Endothelial cell of hepatic sinusoid (primary cell): Measurements from ENCODE around the gene USP12.
"Not testable (repeated sequence)": the region's sequence is repeated elsewhere in the genome, so short reads cannot be mapped to it uniquely, and the experiment has no call there.

Experiments
- in situ Hi-C: cut with HindIII; loops from 2 replicates; pipeline ENCODE4 v1.10.0; 2017; ENCODE audit warnings: low sequenced_read_pairs

USP12 gene

GRCh38 chr13:27080018-27080948 is 91.3 kb downstream of the USP12 start:
- in situ Hi-C loops: no loop called here

- in situ Hi-C loops: loop anchor here (5.0 kb wide), 2 partner anchors 37 to 82 kb away; no protein-coding TSS in a partner anchor
These were observed 92.1 kb downstream of the USP12 start for GRCh38 chr13:27079421-27079958.

DNA sequence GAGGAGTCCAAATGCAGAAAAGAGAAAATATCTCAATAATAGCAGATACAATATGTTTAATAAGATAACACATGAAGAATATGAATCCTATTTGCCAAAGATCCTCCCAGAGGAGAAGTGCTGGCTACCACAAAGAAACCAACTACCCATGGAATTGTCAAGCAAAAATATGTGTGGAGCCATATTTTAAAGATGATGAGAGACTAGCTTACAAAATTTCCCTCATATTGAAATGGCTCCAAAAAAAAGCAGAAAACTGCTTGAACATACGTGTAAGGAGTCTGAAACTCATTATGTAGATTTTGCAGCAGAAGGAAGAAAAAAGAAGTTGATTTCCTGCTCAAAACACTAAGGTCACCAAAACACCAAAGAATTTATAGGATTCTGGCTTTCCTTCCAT is 94.2 kb downstream of the USP12 start:
- in situ Hi-C loops: loop anchor here (5.0 kb wide), 2 partner anchors 35 to 80 kb away; no protein-coding TSS in a partner anchor

- in situ Hi-C loops: loop anchor here (5.0 kb wide), 2 partner anchors 34 to 79 kb away; no protein-coding TSS in a partner anchor
These were observed 95.2 kb downstream of the USP12 start for GRCh38 chr13:27076421-27076820.

GRCh38 chr13:27073186-27073585 is 98.4 kb downstream of the USP12 start:
- in situ Hi-C loops: no loop called here

GRCh38 chr13:27066123-27066522 is 105.5 kb downstream of the USP12 start:
- in situ Hi-C loops: not testable (repeated sequence)

DNA sequence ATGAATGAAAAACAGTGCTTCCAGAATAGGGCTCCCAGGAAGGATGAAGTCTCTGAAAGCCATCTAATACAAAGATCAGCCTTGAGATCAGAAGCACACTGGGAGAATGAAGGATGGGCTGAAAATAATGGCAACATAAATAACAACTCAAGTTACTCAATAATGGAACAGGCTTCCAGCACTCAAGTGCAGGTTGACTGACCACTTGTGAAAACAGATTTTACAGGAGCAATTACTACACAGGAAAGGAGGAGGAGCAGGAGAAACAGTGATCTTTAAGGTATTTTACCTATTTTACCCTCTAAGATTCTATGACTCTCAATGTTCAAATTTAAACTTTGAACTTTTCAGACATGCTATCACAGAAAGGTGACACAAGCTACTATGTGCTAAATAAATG is 106.0 kb downstream of the USP12 start:
- in situ Hi-C loops: no loop called here

DNA sequence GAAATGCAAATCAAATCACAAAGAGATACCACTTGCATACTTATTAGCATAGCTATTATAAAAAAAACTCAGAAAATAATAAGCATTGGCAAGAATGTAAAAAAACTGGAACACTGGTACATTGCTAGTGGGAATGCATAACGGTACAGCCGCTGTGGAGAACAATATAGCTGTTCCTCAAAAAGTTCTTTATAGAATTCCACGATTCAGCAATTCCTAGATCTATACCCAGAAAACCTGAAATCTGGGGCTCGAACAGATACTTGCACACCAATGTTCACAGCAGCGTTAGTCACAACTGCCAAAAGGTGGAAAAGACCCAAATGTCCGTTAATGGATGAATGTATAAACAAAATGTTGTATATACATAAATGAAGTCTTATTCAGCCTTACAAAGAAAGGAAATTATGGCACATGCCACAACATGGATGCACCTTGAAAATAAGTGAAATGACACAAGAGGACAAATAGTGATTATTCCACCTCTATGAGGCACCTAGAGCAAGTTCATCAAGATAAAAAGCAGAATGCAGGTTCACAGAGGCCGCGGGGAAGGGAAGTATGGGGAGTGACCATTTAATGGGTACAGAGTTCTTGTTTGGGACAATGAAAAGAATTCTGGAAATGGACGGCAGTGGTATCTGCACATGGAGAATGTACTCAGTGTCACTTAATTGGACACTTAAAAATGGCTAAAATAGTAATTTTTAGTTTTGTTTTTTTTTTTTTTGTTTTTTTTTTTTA is 107.2 kb downstream of the USP12 start:
- in situ Hi-C loops: no loop called here

DNA sequence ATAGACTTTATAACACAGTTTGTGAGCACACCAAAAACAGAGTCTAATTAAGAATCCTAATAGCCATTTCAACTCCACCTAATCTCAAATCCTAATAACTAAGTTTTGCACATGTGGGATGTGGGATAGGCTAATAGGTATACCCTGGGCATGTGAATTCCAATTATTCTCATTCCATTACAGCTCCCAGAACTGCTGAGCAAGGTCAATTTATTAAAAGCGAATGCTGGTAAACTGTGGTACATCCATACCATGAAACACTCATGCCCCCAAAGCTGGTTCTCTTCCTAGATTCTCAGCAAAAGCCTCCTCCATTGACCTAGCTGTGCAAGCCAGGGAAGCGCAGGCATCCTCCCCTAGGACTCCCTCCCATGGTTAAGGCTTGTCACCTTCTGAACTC is 113.8 kb downstream of the USP12 start:
- in situ Hi-C loops: no loop called here

- in situ Hi-C loops: no loop called here
These were observed 116.1 kb downstream of the USP12 start for GRCh38 chr13:27055526-27055925.

DNA sequence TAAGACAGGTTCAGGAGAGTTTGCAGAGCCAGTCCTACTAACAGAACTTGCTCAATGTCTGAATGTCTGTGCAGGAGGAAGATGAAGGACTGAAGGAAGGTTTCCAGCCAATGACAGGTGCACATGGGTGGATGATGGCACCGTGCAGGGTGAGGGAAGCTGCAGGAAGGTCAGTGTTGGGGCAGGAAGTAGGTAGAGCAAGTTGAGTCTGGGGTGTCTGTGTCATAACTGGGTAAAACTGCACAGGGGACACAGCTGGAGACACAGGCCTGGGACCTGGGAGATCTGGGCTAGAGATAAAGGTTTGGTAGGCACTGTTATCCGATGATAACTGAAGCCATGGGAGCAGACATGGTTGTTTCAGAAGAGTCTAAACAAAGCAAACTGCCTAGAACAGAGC is 116.9 kb downstream of the USP12 start:
- in situ Hi-C loops: loop anchor here (5.0 kb wide), 1 partner anchor 37 kb away; no protein-coding TSS in a partner anchor

DNA sequence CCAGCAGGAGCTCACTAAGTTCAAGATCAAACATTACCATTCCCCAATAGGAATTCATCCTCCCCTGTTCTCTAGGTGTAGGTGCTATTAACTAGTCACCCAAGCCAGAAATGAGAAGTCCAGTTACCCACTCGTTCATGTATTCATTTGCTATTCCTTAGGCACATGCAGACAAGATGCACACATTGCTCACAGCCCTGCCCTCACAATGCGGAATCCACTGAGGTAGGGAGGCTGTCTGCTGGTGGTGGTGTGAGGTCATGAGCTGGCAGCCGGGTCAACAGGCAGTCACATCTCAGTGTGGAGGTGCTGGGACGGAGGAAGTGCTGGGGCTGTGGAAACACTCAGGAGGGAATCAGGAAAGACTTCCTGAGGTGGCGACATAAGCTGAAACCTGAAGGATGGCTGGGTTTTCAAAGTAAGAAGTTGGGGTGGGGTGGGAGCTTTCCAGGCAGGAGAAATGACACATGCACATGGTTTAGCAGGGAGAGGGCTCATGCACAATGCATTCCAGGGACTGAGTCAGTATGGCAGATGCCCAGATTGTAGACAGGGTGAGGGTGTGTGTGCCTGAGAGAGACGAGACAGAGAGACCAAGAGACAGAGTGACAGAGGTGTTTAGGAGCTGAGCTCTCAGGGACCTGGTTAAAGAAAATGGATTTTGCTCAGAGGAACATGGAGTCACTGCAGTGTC is 117.6 kb downstream of the USP12 start:
- in situ Hi-C loops: loop anchor here (5.0 kb wide), 1 partner anchor 37 kb away; no protein-coding TSS in a partner anchor

DNA sequence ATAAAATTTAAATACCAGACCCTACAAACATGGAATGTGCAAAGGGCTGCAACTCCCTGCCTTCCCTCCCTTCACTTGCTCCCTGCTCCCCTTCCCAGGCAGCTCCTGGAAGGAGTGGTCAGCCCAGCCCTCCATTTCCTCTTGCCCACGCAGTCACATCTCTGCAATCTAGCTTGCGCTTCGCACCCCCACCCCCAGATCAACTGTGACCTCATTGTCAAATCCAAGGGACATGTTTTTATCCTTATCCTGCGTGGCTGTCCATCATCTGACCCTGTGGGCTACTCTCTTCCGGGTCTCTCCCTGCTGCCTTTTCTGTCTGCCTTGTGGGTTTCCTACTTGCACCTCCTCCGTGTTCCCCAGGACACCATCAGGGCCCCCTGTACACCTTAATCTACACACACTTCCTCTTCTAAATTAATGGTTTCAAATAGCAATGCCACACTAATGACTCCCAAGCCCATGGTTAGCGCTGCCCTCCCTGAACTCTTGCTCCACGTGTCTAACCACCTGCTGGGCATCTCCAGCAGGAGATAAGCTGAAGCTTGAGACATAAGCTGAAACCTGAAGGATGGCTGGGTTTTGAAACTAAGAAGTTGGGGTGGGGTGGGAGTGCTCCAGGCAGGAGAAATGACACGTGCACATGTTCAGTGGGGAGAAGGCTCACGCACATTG is 118.3 kb downstream of the USP12 start:
- in situ Hi-C loops: loop anchor here (5.0 kb wide), 1 partner anchor 36 kb away; no protein-coding TSS in a partner anchor

DNA sequence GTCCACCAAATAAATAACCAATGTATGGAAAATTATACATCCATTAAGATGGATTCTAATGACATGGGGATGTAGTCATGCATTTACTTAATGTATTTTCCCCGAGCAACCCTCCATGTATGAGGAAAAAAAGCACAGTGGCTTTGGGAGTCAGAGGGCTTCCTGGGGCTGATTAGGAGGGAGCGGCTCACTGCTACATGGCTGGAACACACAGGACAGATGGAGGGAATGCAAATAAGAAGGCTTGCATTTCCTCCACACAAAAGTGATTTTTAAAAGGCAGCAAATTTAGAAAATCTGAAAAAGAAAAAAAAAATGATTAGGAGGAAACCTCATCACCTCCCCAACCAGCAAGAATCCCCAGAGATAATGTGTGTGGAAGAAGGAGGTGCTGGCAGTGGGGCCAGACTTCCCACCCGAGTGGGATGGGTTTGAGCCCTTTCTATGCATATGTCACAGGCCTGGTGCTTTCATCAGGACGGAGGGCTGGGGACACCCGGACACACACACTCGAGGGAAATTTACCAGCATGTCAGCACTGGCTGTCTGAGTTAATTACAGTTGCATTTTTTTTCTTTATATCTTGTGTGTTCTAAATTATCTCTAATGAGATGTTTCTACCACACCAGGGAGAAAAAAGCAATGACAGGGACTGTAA is 118.9 kb downstream of the USP12 start:
- in situ Hi-C loops: loop anchor here (5.0 kb wide), 1 partner anchor 35 kb away; no protein-coding TSS in a partner anchor

DNA sequence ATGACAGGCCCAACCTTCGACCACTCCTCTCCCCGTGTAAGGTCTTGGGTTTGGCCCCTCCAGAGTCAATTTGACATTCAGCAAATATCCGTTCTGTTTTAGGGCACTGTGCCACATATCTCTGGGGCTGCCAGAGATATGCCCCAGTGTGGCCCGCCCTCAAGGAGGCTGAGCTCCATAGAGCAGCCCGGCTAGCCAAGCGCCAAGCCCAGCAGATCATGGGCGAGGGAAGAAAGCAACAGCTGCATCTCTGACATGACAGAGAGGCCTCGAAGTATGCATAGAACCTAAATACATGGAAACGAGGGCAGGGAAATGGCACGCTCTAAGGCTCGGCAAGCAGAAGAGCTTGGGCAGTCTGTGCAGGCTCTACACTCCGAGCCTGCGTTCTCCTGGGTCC is 124.5 kb downstream of the USP12 start:
- in situ Hi-C loops: no loop called here

GRCh38 chr13:27044837-27045570 is 126.6 kb downstream of the USP12 start:
- in situ Hi-C loops: loop anchor here (5.0 kb wide), 1 partner anchor 32 kb away; no protein-coding TSS in a partner anchor

DNA sequence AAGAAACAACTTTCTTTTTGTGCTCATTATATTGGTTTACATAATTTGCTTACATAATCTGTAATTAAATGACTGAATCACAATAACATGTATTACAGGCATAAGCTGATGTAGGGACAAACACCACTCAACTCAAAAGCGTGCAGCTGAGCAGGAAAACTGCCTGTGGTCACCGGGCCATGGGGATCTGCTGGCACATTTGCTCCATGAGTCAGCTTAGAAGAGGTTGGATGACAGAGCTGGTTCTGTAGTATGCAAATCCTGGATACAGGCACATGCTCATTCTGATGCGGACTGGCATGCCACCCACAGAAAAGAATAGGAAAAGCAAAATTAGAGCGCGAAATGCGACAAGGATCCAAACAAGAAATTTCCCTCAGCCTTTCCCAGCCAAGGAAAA is 128.6 kb downstream of the USP12 start:
- in situ Hi-C loops: loop anchor here (5.0 kb wide), 1 partner anchor 34 kb away; no protein-coding TSS in a partner anchor

GRCh38 chr13:27041341-27041740 is 130.3 kb downstream of the USP12 start:
- in situ Hi-C loops: loop anchor here (5.0 kb wide), 1 partner anchor 36 kb away; no protein-coding TSS in a partner anchor

DNA sequence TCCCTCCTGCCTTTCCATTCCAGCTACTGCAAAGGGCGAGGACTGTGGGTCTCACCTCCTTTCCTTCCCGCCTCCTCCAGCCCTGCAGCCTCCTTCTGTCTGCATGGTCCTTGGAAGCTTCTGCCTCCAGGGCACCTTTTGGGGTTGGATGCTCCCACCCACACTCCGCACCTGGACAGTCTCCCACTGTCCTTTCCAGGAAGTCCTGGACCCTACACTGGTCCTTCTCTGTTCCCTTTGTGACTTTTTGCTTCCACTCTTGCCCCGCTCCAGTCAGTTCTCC is 130.8 kb downstream of the USP12 start:
- in situ Hi-C loops: loop anchor here (5.0 kb wide), 1 partner anchor 37 kb away; no protein-coding TSS in a partner anchor
